Astrocyte of the cerebellum (primary cell): ENCODE results near the gene NDUFAF8.

Experiments used
- DNase-seq: peaks from one replicate; pipeline ENCODE4 v3.0.0-alpha.2; 2011; ENCODE audit warnings: low read depth
- H3K4me3 ChIP-seq: 2 replicates; pipeline ENCODE4 v1.5.1; 2011; ENCODE audit warnings: mild to moderate bottlenecking, low read depth, low read length, moderate library complexity
- CTCF ChIP-seq: IDR thresholded peaks from 2 replicates; pipeline ENCODE4 v1.5.1; 2012; ENCODE audit warnings: low read length, low read depth, moderate library complexity, mild to moderate bottlenecking; ENCODE audit errors: missing control alignments
- in situ Hi-C: cut with HindIII; loops from 2 replicates; pipeline ENCODE4 v1.10.0; 2017; ENCODE audit warnings: low sequenced_read_pairs

NDUFAF8 gene

DNA sequence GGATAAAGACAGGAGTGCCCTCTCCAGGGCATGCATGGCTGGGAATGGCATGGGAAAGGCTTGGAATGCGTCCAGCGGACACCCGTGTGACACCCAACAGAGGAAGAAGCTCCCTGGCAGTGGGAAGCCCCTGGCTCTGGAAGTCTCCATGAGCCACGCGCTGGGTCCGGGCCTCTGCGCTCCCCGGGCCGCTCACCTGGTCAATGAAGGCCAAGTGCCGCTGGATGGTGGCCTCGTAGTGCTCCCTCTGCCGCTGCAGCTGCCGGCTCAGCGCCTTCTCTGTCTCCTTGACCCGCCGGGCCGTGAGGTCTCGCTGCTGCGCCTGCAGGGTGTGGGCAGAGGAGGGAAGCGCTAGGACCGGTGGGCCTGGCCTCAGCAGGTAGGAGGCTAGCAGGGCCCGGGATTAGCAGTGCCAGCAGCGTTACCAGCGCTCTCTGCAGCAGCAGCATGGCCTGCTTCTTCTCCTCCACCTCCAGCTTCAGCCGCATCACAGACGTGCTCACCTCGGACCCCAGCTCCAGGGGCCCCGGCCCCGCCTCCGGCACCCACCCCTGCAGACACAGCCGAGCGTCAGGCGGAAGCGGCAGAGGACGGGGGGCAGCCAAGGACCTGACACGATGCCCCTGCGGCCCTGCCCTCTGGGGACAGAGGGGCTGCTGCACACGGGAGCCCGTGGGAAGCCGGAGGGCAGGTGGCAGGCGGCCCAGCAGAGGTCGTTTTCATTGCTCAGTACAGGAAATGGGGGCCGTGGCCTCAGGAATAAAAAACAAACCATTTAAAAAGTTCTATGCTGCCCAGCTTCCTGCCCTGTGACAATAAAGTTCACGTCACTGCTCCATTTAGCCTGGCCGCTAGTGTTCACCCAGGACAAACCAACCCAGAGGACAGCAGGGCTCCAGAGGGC is 42.4 kb upstream of the NDUFAF8 start:
- H3K4me3 ChIP-seq = no peak overlapping the region
- TF ChIP-seq CTCF = no peak
- DNase-seq = no peak
- in situ Hi-C loops = no loop called here

DNA sequence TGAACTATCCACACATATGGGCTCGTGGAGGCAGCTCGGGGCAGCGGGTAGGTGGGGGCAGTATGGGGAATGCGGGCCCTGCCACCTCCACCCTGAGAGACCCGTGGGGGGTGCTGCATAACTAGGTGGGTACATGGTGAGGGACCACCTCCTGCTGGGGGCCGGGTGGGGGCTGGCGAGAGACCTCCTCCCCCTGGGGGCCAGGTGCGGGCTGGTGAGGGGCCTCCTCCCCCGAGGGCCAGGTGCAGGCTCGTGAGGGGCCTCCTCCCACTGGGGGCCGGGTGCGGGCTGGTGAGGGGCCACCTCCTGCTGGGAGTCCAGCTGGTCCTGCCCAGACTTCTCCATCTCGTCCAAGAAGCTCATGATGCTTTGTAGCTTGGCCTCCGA is 41.7 kb upstream of the NDUFAF8 start:
- no peak for DNase-seq
- no peak overlapping the region for H3K4me3 ChIP-seq
- in situ Hi-C loops = no loop called here
- no peak for TF ChIP-seq CTCF

DNA sequence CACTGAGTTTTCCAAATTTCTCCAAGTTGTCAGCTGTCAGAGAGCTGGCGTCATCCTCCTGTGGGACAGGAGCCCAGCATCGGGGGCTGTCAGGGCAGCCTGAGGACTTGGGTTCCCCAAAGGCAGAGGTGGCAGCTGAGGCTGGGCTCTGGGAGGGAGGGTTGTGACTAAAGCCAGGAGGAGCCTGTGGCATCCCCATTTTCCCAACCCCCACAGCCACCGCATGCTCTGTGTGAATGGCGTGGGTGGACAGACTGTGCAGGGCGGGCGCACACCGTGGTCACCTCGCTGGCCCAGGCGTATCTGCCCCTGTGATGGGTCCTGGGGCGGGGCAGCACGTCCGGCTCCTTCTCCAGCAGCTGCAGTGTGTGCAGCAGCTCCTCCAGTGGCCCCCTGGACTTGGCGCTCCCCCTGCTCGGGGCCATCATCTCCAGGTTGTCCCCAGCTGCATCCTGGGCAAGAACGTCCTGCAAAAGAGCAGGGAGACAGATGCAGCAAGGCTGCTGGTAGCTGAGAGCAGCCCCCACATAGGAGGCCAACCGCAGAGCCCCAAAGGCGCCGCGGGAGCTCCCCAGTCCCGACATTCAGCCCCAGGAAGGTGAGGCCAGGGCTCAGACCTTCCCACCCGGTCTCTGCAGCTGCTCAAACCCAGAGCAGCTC is 41.2 kb upstream of the NDUFAF8 start:
- DNase-seq = no peak
- in situ Hi-C loops = no loop called here
- TF ChIP-seq CTCF = no peak
- H3K4me3 ChIP-seq = no peak overlapping the region

GRCh38 chr17:81198826-81199481 is 40.2 kb upstream of the NDUFAF8 start:
- no peak overlapping the region for H3K4me3 ChIP-seq
- no peak for DNase-seq
- no peak for TF ChIP-seq CTCF
- in situ Hi-C loops = no loop called here

- TF ChIP-seq CTCF = no peak
Measured at GRCh38 chr17:81199482-81199830, 39.7 kb upstream of the NDUFAF8 start.

DNA sequence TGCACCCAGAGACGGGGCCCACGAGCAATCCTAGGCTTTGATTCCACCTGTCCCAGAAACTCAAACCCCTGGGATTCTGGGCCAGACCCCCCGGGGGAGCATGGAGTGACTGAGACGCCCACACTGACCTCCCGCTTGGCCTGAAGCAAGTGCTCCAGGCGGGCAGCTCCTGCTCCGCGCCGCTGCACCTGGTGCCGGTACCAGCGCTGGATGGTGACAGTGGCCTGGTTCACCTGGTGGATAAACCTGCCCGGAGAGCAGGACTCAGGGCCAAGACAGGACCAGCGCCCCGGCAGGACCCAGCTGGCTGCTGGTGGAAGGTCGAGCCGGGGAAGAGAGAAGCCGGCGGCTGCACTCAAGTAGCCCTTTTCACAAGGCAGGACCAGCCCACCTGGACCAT is 38.9 kb upstream of the NDUFAF8 start:
- no peak for TF ChIP-seq CTCF
- in situ Hi-C loops = no loop called here
- no peak for DNase-seq
- H3K4me3 ChIP-seq = no peak overlapping the region

More at GRCh38 chr17:81199482-81199830, 39.7 kb upstream of the NDUFAF8 start:
- in situ Hi-C loops = no loop called here
- no peak for DNase-seq
- no peak overlapping the region for H3K4me3 ChIP-seq
